GM18519 (cell line): ENCODE data around the gene ZNF157.
"Not testable (repeated sequence)": the region's sequence is repeated elsewhere in the genome, so short reads cannot be mapped to it uniquely, and the experiment has no call there.

Source experiments
- ATAC-seq: cut with Tn5 transposase; IDR thresholded peaks from one replicate; pipeline ENCODE4 v1.9.1; 2021; ENCODE audit warnings: mild to moderate bottlenecking, moderate library complexity; ENCODE audit not compliant: unreplicated experiment, low FRiP score

Gene ZNF157

DNA sequence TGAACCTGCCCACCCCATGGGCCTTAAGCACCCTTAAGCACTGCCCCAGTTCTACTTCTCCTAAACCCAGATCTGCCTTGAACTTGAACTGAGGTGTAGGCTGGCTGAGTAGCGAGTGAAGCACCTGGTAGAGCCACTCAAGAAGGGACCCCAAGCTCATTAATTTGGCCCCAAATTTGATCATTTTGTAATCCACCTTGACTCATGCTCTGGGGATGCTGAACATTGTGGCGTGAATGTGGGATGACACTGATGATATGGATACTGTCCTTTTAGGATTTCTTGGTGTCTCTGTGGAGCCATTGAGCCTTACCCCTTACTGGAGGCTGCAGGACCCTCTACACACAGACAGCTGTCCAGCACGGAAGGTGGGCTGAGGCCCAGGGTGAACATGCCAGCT lies at the start of gene ZNF157:
TSS of gene ZNF157 (plus strand) at position 301 of the 400 bp plus-strand sequence. CDS start at position 392, 91 bp downstream.
- no peak for ATAC-seq

DNA sequence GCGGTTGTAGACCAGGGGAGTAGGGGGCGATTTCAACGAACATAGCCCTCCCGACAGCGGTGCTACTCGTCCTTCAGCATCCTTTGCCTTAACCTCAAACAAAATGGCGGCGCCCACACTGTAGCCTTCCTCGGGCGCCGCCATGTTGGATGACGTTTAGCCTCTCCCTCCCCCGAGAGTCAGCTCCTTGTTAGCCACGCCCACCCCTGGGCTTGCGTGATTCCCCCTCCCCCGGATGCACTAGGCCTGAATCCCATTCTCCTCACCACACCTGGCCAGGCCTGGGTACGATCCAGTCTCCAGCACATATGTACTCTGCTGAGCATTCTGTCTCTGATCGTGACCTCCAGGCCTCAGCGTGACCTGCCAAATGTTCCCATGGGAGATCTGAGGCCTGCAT lies 49.0 kb upstream of the ZNF157 start:
- ATAC-seq: no peak

GRCh38 chrX:47321823-47322371 lies 48.5 kb upstream of the ZNF157 start:
- no peak for ATAC-seq

GRCh38 chrX:47327902-47328301 lies 42.5 kb upstream of the ZNF157 start:
- ATAC-seq: no peak

DNA sequence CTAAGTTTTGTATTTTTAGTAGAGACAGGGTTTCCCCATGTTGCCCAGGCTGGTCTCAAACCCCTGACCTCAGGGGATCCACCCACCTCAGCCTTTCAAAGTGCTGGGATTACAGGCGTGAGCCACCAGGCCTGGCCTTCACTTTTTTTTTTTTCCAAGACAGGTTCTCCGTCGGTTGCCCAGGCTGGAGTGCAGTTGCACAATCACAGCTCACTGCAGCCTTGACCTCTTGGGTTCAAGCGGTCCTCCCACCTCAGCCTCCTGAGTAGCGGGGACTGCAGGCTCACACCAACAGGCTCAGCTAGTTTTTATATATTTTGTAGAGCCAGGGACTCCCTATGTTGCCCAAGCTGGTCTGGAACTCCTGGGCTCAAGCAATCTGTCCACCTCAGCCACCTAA lies 37.6 kb upstream of the ZNF157 start:
- ATAC-seq: not testable (repeated sequence)

DNA sequence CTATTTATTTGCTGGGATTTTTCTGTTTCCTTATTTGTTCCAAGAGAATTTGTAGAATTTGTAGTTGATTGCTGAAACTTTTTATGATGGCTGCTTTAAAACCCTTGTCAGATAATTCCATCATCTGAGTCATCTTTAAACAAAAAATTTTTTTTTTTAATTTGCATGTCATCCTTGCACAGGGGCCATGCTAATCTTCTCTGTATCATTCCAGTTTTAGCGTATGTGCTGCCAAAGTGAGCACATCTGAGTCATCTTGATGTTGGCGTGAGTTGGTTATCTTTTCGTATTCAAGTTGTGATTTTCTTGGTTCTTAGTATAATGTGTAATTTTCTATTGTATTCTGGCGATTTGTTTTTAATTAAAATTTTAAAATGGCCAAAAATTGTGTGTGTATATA lies 18.7 kb upstream of the ZNF157 start:
- no peak for ATAC-seq

DNA sequence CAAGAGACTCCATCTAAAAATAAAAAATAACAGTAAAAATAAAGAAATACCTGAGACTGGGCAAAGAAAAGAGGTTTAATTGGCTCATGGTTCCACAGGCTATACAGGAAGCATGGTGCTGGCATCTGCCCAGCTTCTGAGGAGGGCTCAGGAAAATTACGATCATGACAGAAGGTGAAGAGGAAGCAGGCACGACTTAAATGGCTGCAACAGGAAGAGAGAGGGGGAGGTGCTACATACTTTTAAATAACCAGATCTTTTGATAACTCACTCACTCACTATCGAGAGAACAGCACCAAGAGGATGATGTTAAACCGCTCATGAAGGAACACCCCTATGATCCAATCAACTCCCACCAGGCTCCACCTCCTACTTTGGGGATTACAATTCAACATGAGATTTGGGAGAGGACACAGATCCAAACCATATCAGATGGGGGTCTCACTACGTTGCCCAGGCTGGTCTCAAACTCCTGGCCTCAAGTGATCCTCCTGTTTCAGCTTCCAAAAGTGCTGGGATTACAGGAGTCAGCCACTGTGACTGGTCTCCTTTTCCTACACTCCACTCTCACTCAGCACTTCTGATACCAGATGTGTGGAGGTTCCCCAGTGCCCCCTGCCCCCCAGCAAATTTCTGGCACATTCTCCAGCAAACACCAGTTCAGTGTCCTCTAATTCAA lies 11.9 kb upstream of the ZNF157 start:
- ATAC-seq: no peak

DNA sequence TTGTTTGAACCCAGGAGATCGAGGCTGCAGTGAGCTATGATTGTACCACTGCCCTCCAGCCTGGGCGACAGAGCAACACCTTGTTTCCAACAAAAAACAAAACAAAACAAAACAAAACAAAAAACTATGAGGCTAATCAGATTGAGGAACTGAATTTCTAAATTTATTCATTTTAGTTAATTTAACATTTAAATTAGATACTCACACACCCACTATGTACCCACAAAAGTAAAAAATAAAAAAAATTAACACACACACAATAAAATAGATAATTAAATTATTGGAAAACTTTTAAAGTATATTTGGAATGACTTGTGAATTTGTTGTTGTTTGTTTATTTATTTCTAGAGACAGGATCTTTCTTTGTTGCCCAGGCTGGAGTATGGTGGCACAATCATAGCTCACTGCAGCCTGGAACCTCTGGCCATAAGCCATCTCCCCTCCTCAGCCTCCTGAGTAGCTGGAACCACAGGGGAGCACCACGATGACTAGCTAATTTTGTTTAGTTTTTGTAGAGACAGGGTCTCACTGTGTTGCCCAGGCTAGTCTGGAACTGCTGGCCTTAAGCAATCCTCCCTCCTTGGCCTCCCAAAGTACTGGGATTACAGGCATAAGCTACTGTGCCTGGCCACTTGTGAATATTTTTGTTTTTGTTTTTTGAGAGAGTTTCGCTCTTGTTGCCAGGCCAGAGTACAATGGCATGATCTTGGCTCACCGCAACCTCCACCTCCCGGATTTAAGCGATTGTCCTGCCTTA lies 9.8 kb upstream of the ZNF157 start:
- no peak for ATAC-seq

GRCh38 chrX:47361538-47362511 lies 8.6 kb upstream of the ZNF157 start:
- ATAC-seq: peak; percentile 73

GRCh38 chrX:47366041-47366722 lies 4.2 kb upstream of the ZNF157 start:
- ATAC-seq: peak; percentile 39

- no peak for ATAC-seq
Observed at GRCh38 chrX:47373198-47373597, 2.8 kb downstream of the ZNF157 start.

DNA sequence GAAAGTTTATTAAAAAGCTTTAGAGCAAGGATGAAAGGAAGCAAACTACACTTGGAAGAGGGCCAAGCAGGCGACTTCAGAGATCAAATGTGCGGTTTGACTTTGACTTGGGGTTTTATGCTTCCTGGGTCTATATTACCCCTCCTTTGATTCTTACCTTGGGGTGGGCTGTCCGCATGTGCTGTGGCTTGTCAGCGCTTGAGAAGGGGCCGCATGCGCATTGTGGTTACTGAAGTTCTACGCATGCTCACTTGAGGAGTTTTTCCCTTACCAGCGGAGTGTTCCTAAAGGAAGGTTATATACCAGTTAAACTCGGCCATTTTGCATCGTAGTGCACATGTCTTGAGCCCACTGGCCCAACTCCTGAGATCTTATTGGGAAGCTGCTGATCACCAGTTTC lies 9.9 kb downstream of the ZNF157 start:
- no peak for ATAC-seq

DNA sequence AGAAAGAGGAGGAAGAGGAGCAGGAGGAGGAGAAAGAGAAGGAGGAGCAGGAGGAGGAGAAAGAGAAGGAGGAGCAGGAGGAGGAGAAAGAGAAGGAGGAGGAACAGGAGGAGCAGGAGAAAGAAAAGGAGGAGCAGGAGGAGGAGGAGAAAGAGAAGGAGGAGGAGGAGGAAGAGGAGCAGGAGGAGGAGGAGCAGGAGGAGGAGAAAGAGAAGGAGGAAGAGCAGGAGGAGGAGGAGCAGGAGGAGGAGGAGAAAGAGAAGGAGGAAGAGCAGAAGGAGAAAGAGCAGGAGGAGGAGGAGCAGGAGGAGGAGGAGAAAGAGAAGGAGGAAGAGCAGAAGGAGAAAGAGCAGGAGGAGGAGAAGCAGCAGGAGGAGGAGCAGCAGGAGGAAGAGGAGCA lies 10.5 kb downstream of the ZNF157 start:
- ATAC-seq: not testable (repeated sequence)

DNA sequence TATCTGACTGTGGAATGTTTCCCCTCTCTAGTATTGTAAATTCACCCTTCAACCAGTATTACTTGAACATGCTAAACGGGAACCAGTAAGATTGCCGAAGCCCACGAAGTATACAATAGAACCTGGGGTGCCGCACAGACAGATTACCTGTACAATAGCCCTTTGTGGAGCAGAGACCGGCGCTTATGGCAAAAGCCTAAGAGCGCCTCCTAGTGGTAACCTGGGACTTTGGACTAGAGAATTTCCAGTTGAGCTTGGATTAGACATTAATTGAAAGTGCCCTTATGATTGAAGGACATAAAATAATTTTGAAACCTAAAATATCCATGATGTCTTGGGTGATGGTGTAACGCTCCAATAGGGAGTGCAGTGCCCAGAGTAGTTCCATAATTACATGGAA lies 14.1 kb downstream of the ZNF157 start:
- no peak for ATAC-seq

GRCh38 chrX:47390780-47391179 lies 20.4 kb downstream of the ZNF157 start:
- no peak for ATAC-seq

DNA sequence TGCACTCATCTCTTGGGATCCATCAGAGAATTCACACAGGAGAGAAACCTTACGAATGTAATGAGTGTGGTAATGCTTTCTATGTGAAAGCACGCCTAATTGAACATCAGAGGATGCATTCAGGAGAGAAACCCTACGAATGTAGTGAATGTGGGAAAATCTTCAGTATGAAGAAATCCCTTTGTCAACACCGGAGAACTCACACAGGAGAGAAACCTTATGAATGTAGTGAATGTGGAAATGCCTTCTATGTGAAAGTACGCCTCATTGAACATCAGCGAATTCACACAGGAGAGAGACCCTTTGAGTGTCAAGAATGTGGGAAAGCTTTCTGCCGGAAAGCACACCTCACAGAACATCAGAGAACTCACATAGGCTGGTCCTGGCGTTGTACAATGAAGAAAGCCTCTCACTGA lies 42.8 kb downstream of the ZNF157 start:
- ATAC-seq: no peak

DNA sequence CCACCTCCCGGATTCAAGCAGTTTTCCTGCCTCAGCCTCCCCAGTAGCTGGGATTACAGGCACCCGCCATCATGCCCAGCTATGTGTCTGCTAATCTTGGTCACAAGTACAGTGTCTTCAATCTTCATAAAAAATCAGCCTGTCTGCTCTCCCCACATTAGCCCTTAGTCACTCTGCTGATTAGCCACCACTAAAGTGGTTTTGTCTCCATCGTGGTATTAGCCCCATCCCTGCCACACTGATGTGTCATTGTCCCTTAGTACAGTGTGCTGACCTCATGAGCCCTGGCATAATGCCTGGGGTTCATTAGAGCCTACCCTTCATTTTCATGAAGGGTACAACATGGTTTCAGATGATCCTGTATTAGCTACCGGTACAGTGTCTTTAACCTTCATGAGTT lies 49.9 kb downstream of the ZNF157 start:
- no peak for ATAC-seq

- ATAC-seq: no peak
Observed at GRCh38 chrX:47420962-47421361, 50.6 kb downstream of the ZNF157 start.

- ATAC-seq: no peak
Observed at GRCh38 chrX:47422444-47422843, 52.1 kb downstream of the ZNF157 start.

GRCh38 chrX:47430925-47431324 lies 60.5 kb downstream of the ZNF157 start:
- ATAC-seq: no peak
